CD8-positive, alpha-beta memory T cell (primary cell): ENCODE measurements around the gene OPTC. TPM values are rescaled to one million over a fixed set of nuclear protein-coding genes. Genes with fewer than 3 reads are reported as not detected.
"Not testable (repeated sequence)": the region's sequence is repeated elsewhere in the genome, so short reads cannot be mapped to it uniquely, and the experiment has no call there.

ENCODE experiments used
- CTCF ChIA-PET: fragments of 350-600 bp; sonication (Branson Sonifier 250); formaldehyde crosslinking; loops from one replicate; lab custom pipeline; 2021; ENCODE audit warnings: antibody characterized with exemption; lab: Charles Lee
- POLR2A ChIA-PET: fragments of 350-600 bp; sonication (Branson Sonifier 250); formaldehyde crosslinking; loops from one replicate; lab custom pipeline; 2021; ENCODE audit warnings: antibody characterized with exemption; lab: Charles Lee
- DNase-seq, 5 donors: peaks; one replicate each; pipeline versions ENCODE4 v3.0.0 to v3.0.0-alpha.2; 2020 to 2022; ENCODE audit warnings: mixed read lengths in 1 of 5
- H3K27ac ChIP-seq: one replicate; pipeline ENCODE4 v1.7.0; 2013; ENCODE audit warnings: low read depth, mild to moderate bottlenecking, low read length, moderate library complexity
- H3K27me3 ChIP-seq: 2 replicates; pipeline ENCODE4 v1.7.0; 2013; ENCODE audit warnings: low read length, mild to moderate bottlenecking; ENCODE audit not compliant: insufficient read depth, poor library complexity, severe bottlenecking
- H3K36me3 ChIP-seq: 2 replicates; pipeline ENCODE4 v1.7.0; 2013; ENCODE audit warnings: mild to moderate bottlenecking, low read length, moderate library complexity; ENCODE audit not compliant: insufficient read depth
- H3K4me1 ChIP-seq: 2 replicates; pipeline ENCODE4 v1.7.0; 2013; ENCODE audit warnings: mild to moderate bottlenecking, low read length, moderate library complexity; ENCODE audit not compliant: insufficient read depth
- H3K4me3 ChIP-seq: 2 replicates; pipeline ENCODE4 v1.7.0; 2013; ENCODE audit warnings: mild to moderate bottlenecking, low read length
- H3K9me3 ChIP-seq: 2 replicates; pipeline ENCODE4 v1.7.0; 2013; ENCODE audit warnings: mild to moderate bottlenecking, low read length
- H3K27ac Mint-ChIP-seq, 8 donors: one replicate each; pipeline ENCODE4 v1.8.0; 2020 to 2021; ENCODE audit warnings: mixed read lengths in 8 of 8, mild to moderate bottlenecking in 6 of 8, inconsistent platforms in 3 of 8, moderate library complexity in 3 of 8
- H3K27me3 Mint-ChIP-seq, 2 donors: one replicate each; pipeline ENCODE4 v1.8.0; 2020 to 2021; ENCODE audit warnings: mixed read lengths in 2 of 2, mild to moderate bottlenecking in 1 of 2, moderate library complexity in 1 of 2
- H3K36me3 Mint-ChIP-seq, 3 donors: one replicate each; pipeline ENCODE4 v1.8.0; 2020 to 2021; ENCODE audit warnings: mixed read lengths in 3 of 3, inconsistent platforms in 1 of 3, mild to moderate bottlenecking in 1 of 3
- H3K4me1 Mint-ChIP-seq, 3 donors: one replicate each; pipeline ENCODE4 v1.8.0; 2020 to 2021; ENCODE audit warnings: mixed read lengths in 3 of 3, inconsistent platforms in 1 of 3, mild to moderate bottlenecking in 1 of 3
- H3K4me3 Mint-ChIP-seq, 7 donors: one replicate each; pipeline ENCODE4 v1.8.0; 2020 to 2021; ENCODE audit warnings: mixed read lengths in 7 of 7, mild to moderate bottlenecking in 6 of 7, moderate library complexity in 4 of 7, inconsistent platforms in 2 of 7
- H3K9me3 Mint-ChIP-seq, 5 donors: one replicate each; pipeline ENCODE4 v1.8.0; 2020 to 2022; ENCODE audit warnings: mixed read lengths in 5 of 5, mild to moderate bottlenecking in 3 of 5, moderate library complexity in 2 of 5, inconsistent platforms in 1 of 5
- polyA plus RNA-seq: library from polyadenylated mRNA; unstranded; fragments of 300-500 nt; fragmentation: Illumina TruSeq; gene quantifications from one replicate; pipeline ENCODE4 v1.2.3, GENCODE V29; 2021
- total RNA-seq, 2 experiments: library from RNA; stranded (reverse); gene quantifications; one replicate each; pipeline ENCODE4 v1.2.3, GENCODE V29; 2021

The OPTC gene
- total and polyA plus RNA-seq, 3 experiments from 2014 or later = not detected

DNA sequence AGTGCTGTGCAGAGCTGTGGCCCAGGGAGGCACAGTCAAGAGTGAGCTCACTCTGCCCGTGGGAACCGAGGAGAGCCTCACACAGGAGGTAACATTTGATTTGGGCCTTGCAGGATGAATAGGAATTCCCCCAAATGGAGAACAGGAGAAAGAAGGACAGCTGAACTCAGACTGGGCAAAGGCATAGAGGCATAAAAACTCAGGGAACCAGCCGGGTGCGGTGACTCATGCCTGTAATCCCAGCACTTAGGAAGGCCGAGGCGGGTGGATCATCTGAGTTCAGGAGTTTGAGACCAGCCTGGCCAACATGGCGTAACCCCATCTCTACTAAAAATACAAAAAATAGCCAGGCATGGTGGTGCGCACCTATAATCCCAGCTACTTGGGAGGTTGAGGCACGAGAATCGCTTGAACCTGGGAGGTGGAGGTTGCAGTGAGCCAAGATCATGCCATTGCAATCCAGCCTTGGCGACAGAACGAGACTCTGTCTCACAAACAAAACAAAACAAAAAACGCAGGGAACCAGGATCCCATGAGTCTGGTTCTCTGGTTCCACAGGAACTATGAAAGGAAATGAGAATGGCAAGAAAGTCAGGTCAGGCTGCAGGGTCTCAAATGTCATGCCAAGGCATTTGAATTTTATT lies 26.9 kb upstream of the OPTC start:
- H3K9me3 Mint-ChIP-seq, DNase-seq, POLR2A ChIA-PET, H3K4me1 ChIP-seq, H3K27me3 ChIP-seq, H3K27ac ChIP-seq, H3K9me3 ChIP-seq, H3K4me3 ChIP-seq, H3K4me3 Mint-ChIP-seq, H3K27ac Mint-ChIP-seq, H3K4me1 Mint-ChIP-seq, H3K36me3 Mint-ChIP-seq, H3K36me3 ChIP-seq: not testable (repeated sequence)
- CTCF ChIA-PET = interaction anchor here (1.1 kb wide), 2 partner anchors 21 to 200 kb away, joined by 4 to 6 read pairs; no protein-coding TSS in a partner anchor
- H3K27me3 Mint-ChIP-seq = peaks cover 27 to 52% of the 10 kb centered on the region in 2 donors

DNA sequence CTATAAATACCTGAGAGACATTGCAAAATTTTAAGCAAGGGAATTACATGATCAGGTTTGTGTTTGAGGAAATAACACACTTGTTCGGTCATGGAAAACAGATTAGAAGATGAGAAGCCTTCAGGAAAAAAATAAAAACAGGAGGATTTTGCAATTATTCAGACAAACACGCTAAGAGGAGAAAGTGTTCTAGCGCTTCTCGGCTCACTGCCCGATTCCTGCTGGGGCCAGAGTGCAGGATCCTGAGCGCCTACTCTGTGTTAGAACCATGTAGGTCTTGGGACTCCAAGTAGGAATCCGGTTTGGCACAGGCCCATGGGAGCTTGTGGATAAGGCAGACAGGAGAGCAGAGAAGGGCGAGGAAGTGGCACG lies 26.4 kb upstream of the OPTC start:
- Histone ChIP-seq H3K4me1 (no peaks in the 10 kb centered on the region), H3K27me3 (peaks cover 6% of the 10 kb centered on the region), H3K9me3 (no peaks in the 10 kb centered on the region), H3K27ac (no peak overlapping the region), H3K4me3 (no peak overlapping the region), H3K36me3 (no peaks in the 10 kb centered on the region)
- no peak for DNase-seq
- H3K36me3 Mint-ChIP-seq = no peaks in the 10 kb centered on the region
- peaks cover 22 to 53% of the 10 kb centered on the region in 2 donors for H3K27me3 Mint-ChIP-seq
- no peak overlapping the region for H3K4me3 Mint-ChIP-seq
- CTCF ChIA-PET = no interaction called here
- POLR2A ChIA-PET = no interaction called here
- H3K9me3 Mint-ChIP-seq = no peaks in the 10 kb centered on the region
- H3K4me1 Mint-ChIP-seq = no peaks in the 10 kb centered on the region
- H3K27ac Mint-ChIP-seq = no peak overlapping the region

DNA sequence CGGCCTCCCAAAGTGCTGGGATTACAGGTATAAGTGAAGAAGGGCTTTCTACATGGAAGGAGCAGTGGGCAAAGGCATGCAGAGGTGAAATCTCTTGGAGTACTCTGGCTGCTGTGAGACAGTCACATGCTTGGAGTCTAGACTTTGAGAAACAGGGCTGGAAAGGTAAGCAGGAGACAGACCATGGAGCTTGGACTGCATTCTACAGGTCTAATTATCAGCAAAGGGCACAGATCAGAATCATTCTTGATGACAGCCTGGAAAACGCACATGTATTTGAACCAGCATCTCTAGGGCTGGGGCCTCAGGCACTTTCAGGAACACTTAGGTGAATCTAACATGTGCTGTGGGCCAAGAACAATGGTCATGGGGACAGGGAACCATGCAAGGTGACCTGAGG lies 25.6 kb upstream of the OPTC start:
- Mint-ChIP-seq H3K36me3 (no peaks in the 10 kb centered on the region), H3K27me3 (peaks cover 19 to 52% of the 10 kb centered on the region in 2 donors), H3K4me3 (no peak overlapping the region), H3K9me3 (no peaks in the 10 kb centered on the region), H3K4me1 (no peaks in the 10 kb centered on the region), H3K27ac (no peak overlapping the region)
- no peak overlapping the region for H3K27ac ChIP-seq
- no peaks in the 10 kb centered on the region for H3K4me1 ChIP-seq
- H3K36me3 ChIP-seq = no peaks in the 10 kb centered on the region
- DNase-seq = no peak
- POLR2A ChIA-PET = no interaction called here
- H3K4me3 ChIP-seq = no peak overlapping the region
- H3K27me3 ChIP-seq = peaks cover 6% of the 10 kb centered on the region
- CTCF ChIA-PET = no interaction called here
- H3K9me3 ChIP-seq = no peaks in the 10 kb centered on the region

DNA sequence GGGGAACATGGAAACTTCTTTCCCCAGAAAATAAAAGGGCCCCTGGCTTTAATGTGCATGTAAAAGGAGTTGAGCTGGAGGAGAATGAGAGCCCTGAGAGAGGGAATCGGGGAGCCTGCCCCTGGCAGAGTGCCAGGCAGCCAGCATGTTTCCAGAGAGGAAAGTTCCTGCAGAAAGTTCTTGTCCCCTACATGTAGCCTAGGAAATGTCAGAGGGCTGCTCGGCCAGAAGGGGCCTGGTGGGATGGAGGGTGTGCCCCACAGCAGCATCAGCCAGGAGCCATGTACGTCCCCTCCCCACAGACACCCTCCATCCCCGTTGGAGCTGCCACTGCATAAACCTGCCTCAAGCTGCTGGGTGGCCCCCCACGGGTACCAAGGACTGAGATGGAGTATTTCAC lies 23.7 kb upstream of the OPTC start:
- Mint-ChIP-seq H3K4me3 (no peak overlapping the region), H3K9me3 (no peaks in the 10 kb centered on the region), H3K27ac (no peak overlapping the region), H3K27me3 (peaks cover 23 to 62% of the 10 kb centered on the region in 2 donors), H3K4me1 (no peaks in the 10 kb centered on the region), H3K36me3 (no peaks in the 10 kb centered on the region)
- DNase-seq = no peak
- POLR2A ChIA-PET = no interaction called here
- H3K27me3 ChIP-seq = peaks cover 6% of the 10 kb centered on the region
- CTCF ChIA-PET = no interaction called here
- H3K4me3 ChIP-seq = no peak overlapping the region
- no peaks in the 10 kb centered on the region for H3K36me3 ChIP-seq
- H3K9me3 ChIP-seq = no peaks in the 10 kb centered on the region
- no peak overlapping the region for H3K27ac ChIP-seq
- H3K4me1 ChIP-seq = no peaks in the 10 kb centered on the region

DNA sequence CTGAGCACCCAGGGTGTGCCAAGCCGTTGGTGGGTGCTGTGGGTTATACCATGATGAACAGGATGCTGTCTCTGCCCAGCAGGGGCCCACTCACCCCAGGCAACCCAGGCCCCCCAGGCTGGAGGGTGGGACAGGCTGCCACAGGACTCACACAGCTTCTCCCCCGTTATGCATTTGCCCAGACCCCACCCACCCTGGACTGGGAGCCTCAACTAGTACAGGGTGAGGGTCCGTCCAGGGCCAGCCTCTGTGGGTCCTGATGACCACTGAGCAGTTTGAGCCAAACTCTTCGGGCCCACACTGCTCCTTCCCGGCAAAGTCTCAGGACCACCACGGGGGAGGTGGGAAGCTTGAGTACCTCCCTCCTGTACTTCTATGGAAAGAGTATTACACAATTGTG lies 22.1 kb upstream of the OPTC start:
- H3K36me3 Mint-ChIP-seq = no peaks in the 10 kb centered on the region
- ChIA-PET POLR2A (no interaction called here), CTCF (no interaction called here)
- H3K27ac ChIP-seq = no peak overlapping the region
- no peak overlapping the region for H3K4me3 Mint-ChIP-seq
- no peaks in the 10 kb centered on the region for H3K36me3 ChIP-seq
- H3K27me3 ChIP-seq = peaks cover 7% of the 10 kb centered on the region
- H3K4me1 Mint-ChIP-seq = no peaks in the 10 kb centered on the region
- H3K27me3 Mint-ChIP-seq = peaks cover 25 to 66% of the 10 kb centered on the region in 2 donors
- DNase-seq = no peak
- H3K9me3 ChIP-seq = no peaks in the 10 kb centered on the region
- H3K4me1 ChIP-seq = no peaks in the 10 kb centered on the region
- H3K9me3 Mint-ChIP-seq = no peaks in the 10 kb centered on the region
- no peak overlapping the region for H3K4me3 ChIP-seq
- H3K27ac Mint-ChIP-seq = no peak overlapping the region

DNA sequence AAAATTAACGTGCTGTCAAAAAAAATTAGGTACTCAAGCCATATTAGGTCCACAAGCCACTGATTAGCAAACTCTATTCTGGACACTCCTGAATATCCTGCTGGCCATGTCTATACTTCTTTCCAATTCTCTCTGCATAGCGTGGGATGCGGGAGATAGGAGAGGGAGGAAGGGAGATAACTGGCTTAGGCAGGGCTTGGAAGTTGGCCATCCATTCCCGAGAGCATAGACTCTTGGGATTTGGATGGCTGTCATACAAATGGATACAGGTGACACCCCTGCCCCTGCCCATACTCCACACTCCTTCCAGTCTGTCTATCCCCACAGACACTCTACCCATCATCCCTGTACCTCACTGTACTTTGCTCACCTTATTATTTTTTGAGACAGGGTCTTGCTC lies 20.7 kb upstream of the OPTC start:
- Histone ChIP-seq H3K36me3 (no peaks in the 10 kb centered on the region), H3K27me3 (peaks cover 11% of the 10 kb centered on the region), H3K9me3 (no peaks in the 10 kb centered on the region), H3K27ac (no peak overlapping the region), H3K4me3 (no peak overlapping the region), H3K4me1 (no peaks in the 10 kb centered on the region)
- Mint-ChIP-seq H3K27me3 (peaks cover 19 to 62% of the 10 kb centered on the region in 2 donors), H3K9me3 (no peaks in the 10 kb centered on the region), H3K4me1 (peaks cover 0 to 5% (median 0%) of the 10 kb centered on the region in 3 donors), H3K4me3 (no peak overlapping the region), H3K27ac (peak overlapping the region in 1 of 8 donors; percentile 10), H3K36me3 (no peaks in the 10 kb centered on the region)
- CTCF ChIA-PET = interaction anchor here (0.6 to 2.2 kb wide), 2 partner anchors 15 to 1558 kb away, joined by 3 to 9 read pairs; no protein-coding TSS in a partner anchor
- no peak for DNase-seq
- POLR2A ChIA-PET = no interaction called here

DNA sequence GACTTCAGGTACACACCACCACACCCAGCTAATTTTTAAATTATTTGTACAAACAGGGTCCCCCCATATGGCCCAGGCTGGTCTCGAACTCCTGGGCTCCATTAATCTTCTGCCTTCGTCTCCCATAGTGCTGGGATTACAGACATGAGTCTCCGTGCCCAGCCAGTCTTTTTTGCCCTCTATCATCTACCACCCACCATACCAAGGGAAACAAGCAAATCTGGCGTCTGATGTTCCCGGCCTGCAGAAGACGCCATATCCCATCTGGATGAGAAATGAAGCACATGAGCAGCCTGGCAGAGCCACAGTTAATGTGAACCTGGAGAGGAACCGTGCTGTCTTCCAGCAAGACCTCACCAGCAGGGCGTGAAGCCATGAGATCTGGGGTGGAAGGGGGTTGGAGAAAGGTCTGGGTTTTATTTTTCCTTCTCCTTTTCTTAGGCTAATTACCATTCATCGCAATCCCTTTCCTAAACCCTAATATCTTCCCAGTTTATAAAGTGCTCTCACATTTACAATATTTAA lies 20.1 kb upstream of the OPTC start:
- CTCF ChIA-PET = interaction anchor here (1.5 to 2.2 kb wide), 2 partner anchors 14 to 206 kb away, joined by 7 to 9 read pairs; no protein-coding TSS in a partner anchor
- Histone ChIP-seq H3K36me3 (no peaks in the 10 kb centered on the region), H3K27me3 (peaks cover 11% of the 10 kb centered on the region), H3K27ac (no peak overlapping the region), H3K4me3 (no peak overlapping the region), H3K9me3 (no peaks in the 10 kb centered on the region), H3K4me1 (no peaks in the 10 kb centered on the region)
- Mint-ChIP-seq H3K4me3 (no peak overlapping the region), H3K27ac (no peak overlapping the region), H3K27me3 (peaks cover 17 to 58% of the 10 kb centered on the region in 2 donors), H3K36me3 (no peaks in the 10 kb centered on the region), H3K9me3 (no peaks in the 10 kb centered on the region), H3K4me1 (peaks cover 0 to 5% (median 0%) of the 10 kb centered on the region in 3 donors)
- DNase-seq = no peak
- POLR2A ChIA-PET = no interaction called here

DNA sequence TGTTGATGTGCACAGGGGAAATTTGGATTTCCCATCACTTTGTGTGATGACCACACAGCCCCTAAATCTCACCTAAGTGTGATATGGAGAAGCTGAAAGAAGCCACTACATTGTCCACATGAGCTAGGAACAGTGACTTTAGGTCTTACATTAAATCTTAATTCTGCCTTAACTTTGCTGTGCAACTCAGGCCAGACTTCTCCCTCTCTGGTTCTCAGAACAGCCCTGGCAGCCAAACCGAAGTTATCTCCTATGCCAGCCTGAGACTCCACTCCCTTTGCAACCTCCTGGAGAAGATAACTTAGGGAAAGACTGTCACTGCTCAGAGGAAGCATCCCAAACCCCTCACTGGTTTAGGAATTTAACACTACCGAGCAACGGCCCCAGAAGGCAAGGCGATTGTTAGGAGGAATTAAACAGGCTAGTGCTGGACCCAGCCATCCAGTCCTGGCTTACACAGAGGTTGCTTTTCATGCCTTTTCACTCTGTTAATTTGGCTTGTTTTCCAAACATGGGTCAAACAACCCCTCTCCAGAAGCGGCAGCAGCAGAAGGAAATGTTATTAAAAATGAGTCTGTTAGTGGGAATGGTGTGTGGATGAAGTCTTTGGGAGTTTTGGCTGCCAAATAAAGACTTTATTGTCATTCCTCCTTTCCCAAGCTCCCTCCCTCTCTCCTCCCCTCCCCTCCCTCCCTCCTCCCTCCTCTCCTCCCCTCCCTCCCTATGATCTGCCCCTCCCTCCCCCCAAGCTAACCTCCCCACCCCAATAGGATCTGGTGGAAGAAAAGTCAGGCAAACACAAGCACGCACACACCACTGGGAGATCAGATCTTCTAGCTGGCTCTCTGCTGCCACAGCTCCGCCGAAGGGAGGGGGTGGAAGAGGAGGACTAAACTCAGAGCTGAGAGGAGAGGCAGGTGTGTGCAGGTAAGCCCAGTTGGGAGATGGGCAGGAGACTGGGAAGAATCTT lies 18.7 kb upstream of the OPTC start, which contains the start of gene PRELP:
Gene PRELP, plus strand, starts transcription at position 795 of the 970 bp plus-strand sequence. CDS start 7,379 bp downstream, outside the sequence.
- Mint-ChIP-seq H3K9me3 (no peaks in the 10 kb centered on the region), H3K4me3 (no peak within 1 kb of the TSS), H3K27me3 (peaks cover 11 to 45% of the 10 kb centered on the region in 2 donors), H3K27ac (peak within 1 kb of the TSS in 1 of 8 donors; percentile 0), H3K4me1 (peaks cover 0 to 5% (median 4%) of the 10 kb centered on the region in 3 donors), H3K36me3 (no peaks in the 10 kb centered on the region)
- Histone ChIP-seq H3K27ac (no peak within 1 kb of the TSS), H3K4me1 (no peaks in the 10 kb centered on the region), H3K36me3 (no peaks in the 10 kb centered on the region), H3K4me3 (no peak within 1 kb of the TSS), H3K9me3 (no peaks in the 10 kb centered on the region), H3K27me3 (peaks cover 8% of the 10 kb centered on the region)
- POLR2A ChIA-PET = no interaction called here
- DNase-seq = no peak
- CTCF ChIA-PET = interaction anchor here (1.1 to 3.3 kb wide), 4 partner anchors 13 to 208 kb away, joined by 3 to 20 read pairs (median 8); no protein-coding TSS in a partner anchor
